Measurements from ENCODE around the gene AP2M1.
A peak's percentile ranks its signal among the peaks of the same experiment; 100 is the strongest.
"Not testable (repeated sequence)": the region's sequence is repeated elsewhere in the genome, so short reads cannot be mapped to it uniquely, and the experiment has no call there.

Gene AP2M1

GRCh38 chr3:184174646-184175492, at the start of gene AP2M1:
AP2M1 (plus strand) TSS chr3:184174855; CDS start chr3:184176994, 2,139 bp downstream.
- DNase-seq: peak; percentile 98

GRCh38 chr3:184126006-184126405, 48.6 kb upstream of the AP2M1 start:
- DNase-seq: no peak

GRCh38 chr3:184129012-184129411, 45.6 kb upstream of the AP2M1 start:
- no peak for DNase-seq

DNA sequence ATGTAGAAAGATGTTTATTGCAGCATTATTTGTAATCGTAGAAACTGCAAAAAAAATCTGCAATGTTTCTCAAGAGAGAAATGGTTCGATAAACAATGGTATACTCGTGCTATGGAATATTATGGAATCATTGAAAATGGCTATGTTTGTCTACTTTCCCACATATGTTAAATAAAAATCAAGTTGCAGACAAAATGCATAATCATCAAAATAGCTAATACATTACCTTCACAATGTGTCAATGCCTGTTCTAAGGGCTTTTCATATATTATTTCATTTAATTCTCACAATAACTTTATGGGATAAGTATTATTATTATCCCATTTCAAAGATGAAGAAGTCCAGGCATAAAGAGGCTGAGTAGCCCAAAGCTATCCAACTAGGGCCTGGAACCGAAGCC, 41.7 kb upstream of the AP2M1 start:
- no peak for DNase-seq

DNA sequence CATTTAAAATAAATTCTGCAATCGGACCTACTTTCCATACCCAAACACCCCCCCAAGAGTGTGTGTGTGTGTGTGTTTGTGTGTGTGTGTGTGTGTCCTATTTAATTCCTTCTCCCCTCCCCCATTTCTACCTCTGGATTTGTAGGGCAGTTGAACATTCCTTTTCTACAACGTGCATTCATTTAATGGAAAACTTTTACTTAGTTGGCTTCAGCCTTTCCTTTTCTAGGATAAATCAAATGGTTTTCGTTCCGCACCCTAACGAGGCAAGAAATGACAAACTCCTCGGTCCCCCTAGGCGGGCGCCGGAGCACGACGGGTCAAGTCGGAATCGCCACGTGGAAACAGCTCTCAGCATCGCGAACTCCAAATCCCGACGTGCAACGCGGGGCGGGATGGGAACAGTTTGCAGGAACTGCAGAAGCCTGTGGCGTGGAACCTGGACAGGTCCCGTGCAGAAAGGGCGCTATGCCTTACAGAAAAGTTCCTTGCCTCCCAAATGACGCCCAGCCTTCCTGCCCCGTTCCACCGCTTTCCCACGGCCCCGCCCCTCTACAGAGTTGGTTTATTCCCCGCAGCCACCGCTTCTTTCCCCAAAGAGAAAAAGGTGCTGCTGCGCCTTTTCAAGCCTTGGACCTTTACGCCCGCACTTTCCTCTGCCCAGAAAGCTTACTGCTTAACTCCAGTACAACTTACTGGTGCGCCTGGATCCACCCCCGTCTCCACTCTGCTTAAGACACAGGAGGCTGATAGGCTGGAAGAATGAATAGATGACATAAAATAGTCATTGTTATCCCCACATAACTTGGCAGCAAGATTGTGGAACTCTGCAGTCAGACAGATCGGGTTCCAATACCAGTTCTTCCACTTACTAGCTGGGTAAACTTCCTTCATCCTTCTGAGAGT, 40.6 kb upstream of the AP2M1 start:
- DNase-seq: peak; percentile 78

GRCh38 chr3:184134746-184135148, 39.9 kb upstream of the AP2M1 start:
- DNase-seq: no peak

DNA sequence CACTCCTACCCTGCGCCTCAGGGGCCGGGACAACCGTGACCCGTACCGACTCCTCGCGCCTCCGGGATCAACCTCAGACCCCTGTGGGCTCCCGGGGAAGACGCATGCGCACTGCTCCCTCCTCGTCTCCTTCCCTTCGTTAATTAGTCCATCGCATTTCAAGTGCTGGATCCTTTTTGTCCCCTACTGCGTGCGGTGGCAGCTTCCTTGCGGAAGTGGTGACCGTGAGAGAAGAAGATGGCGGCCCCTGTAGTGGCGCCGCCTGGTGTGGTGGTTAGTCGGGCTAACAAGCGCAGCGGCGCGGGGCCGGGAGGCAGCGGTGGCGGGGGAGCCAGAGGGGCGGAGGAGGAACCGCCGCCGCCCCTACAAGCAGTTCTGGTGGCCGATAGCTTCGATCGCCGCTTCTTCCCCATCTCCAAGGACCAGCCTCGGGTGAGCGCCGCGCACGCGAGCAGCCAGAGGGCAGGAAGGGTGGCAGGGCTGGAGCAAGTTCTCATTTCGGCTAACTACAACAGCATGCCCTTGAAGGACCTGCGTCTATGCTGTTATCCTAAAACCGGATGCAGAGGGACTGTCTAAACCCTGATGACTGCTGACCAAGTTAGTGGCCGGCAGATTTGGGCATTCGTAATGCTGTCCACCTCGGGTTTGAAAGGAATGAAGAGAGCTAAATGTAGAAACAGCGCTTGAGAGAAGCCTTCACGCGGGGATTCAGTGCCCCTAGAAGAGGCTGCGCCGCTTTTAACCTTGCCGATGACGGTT, 39.3 kb upstream of the AP2M1 start, which contains the start of gene EIF2B5:
TSS of gene EIF2B5 (plus strand) at position 210 of the 762 bp plus-strand sequence. CDS start at position 238, 28 bp downstream.
- DNase-seq: peak; percentile 83

DNA sequence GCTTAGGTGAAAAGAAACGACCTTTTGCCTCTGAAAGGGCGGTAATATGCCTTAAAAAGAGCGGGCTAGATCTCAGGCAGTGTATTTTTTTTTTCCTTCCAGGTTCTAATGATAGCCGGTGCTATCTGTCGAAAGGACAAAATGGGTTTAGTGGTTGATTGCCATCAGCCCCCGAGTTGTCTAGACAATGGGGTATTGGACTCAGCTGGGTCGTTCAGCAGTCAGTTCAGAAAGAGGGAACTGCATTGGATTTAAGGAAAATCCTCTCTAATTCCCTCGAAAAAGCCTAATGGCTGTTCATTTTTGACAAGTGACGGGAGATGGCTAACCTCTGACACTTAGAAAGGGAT, 38.8 kb upstream of the AP2M1 start:
- no peak for DNase-seq

DNA sequence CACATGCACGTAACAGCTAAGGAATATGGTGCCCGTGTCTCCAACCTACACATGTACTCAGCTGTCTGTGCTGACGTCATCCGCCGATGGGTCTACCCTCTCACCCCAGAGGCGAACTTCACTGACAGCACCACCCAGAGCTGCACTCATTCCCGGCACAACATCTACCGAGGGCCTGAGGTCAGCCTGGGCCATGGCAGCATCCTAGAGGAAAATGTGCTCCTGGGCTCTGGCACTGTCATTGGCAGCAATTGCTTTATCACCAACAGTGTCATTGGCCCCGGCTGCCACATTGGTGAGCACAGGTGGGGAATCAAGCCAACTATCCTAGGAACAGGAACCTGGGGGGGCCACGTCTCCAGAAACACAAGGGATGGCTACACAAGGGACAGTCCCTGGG, 34.2 kb upstream of the AP2M1 start:
- DNase-seq: no peak

GRCh38 chr3:184142199-184142598, 32.5 kb upstream of the AP2M1 start:
- no peak for DNase-seq

GRCh38 chr3:184143327-184143726, 31.3 kb upstream of the AP2M1 start:
- no peak for DNase-seq

DNA sequence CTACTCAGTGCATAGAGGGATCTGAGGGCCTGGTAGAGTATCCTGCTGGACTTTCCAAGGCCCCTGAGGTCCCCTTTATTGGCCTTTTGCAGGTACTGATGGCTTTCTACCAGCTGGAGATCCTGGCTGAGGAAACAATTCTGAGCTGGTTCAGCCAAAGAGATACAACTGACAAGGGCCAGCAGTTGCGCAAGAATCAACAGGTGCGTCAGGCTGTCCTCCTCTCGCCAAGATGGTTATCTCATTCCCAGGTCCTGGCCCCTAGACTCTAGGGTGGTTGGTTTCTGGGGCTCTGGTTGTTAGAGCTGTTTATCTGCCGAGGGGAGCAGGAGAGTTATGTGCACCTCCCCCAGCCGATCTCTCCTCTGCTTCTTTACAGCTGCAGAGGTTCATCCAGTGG, 30.1 kb upstream of the AP2M1 start:
- no peak for DNase-seq

- peak; percentile 58 for DNase-seq
These were observed 29.5 kb upstream of the AP2M1 start for GRCh38 chr3:184145111-184145524.

DNA sequence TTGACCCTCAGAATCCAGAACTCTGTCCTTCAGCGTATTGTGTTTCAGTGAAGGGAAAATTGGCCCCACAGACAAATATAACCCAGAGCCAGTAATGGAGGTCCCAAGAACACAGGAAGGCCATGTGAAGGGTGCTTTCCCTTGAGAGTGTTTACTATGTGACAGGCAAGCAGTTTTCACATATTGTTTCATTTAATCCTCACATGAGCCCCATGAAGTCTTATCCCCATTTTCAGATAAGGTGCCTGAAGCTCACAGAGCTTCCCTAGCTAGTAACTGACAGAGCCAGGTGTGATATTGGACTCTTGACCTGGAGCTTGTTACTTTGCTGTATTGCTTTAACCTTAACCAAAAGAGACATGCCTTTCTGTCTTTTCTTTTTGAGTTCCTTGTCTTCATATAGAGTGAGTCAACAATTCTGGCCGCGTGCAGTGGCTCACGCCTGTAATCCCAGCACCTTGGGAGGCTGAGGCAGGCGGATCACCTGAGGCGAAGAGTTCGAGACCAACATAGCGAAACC, 28.8 kb upstream of the AP2M1 start:
- DNase-seq: no peak

- no peak for DNase-seq
These were observed 26.6 kb upstream of the AP2M1 start for GRCh38 chr3:184148076-184148475.

GRCh38 chr3:184149123-184149522, 25.5 kb upstream of the AP2M1 start:
- no peak for DNase-seq

DNA sequence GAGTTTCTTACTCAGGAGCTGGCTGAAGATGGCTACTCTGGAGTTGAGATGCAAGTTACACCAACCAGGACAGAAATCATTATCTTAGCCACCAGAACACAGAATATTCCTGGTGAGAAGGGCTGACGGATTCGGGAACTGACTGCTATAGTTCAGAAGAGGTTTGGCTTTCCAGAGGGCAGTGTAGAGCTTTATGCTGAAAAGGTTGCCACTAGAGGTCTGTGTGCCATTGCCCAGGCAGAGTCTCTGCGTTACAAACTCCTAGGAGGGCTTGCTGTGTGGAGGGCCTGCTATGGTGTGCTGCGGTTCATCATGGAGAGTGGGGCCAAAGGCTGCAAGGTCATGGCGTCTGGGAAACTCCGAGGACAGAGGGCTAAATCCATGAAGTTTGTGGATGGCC, 24.9 kb upstream of the AP2M1 start:
- DNase-seq: not testable (repeated sequence)

DNA sequence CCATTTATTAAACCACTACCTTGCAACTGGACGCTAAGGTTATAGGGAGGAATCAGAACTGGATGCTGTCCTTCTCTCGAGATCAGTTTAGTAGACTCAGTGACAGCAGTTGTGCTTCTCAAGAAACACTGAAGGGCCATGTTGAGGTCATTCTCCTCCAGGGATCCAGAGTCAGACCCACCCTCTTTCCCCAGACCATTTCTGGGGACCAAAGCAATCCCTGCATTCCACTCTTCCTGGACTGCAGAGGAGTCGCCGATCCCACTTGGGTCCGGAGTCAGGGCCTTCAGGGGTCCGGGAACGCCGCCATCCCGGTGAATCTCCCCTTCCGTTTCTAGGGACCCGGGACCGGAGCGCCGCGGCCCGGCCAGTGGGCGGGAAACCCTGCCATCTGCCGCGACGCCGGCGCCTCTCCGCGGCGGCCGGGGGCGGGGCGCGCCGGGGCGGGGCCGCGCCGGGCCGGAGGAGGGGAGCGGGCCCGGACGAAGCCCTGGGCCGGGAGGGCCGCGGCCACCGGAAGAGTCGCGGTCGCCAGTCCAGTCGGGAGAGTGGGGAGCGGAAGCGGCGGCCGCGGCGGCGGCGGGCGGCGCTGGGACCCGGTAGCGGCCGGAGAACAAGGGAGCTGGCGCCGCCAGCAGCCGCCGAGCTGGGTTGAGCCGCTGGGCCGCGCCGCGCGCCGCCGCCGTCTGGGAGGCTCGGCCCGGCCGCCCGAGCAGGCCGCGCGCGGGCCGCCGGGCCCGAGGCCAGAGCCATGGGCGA, 19.6 kb upstream of the AP2M1 start, which contains the start of gene DVL3:
TSS of gene DVL3 (plus strand) at position 493 of the 759 bp plus-strand sequence. CDS start at position 752, 259 bp downstream.
- DNase-seq: peak; percentile 32

DNA sequence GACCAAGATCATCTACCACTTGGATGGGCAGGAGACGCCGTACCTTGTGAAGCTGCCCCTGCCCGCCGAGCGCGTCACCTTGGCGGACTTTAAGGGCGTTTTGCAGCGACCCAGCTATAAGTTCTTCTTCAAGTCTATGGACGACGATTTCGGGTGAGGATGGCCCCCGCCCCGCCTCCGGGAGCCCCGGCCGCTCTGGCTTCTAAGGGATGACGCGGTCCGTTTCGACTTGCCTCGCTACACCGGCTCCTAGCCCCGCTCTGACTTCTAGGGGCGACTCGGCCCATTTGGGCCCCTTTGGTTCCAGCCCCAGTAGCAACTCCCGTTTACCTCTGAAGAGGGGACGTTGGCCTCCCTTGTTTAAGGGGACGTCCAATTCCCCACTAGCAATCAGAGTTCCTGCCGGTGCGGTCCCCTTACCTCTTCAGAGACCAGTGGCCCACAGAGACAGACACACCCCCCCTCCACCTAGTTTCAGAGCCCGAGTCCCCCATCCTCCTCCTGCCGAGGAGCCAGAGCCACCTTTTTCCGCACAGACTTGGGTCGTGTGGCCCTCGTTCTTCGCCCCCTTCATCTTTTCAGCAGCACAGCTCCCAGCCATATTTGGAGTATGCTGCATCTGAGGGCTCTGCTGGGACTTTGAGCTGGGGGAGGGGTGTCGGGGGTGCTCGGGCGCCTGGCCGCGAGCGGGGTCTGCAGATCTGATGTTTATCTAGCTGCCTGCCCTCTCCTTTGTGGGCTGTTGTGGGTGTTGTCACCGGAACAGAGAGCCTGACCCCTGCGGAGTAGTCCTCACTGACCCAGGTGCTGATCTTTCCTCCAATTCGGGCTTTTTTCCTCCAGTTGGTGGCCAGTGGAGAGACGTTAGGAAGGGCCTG, 18.8 kb upstream of the AP2M1 start:
- peak; percentile 10 for DNase-seq

GRCh38 chr3:184156522-184156955, 18.1 kb upstream of the AP2M1 start:
- no peak for DNase-seq

DNA sequence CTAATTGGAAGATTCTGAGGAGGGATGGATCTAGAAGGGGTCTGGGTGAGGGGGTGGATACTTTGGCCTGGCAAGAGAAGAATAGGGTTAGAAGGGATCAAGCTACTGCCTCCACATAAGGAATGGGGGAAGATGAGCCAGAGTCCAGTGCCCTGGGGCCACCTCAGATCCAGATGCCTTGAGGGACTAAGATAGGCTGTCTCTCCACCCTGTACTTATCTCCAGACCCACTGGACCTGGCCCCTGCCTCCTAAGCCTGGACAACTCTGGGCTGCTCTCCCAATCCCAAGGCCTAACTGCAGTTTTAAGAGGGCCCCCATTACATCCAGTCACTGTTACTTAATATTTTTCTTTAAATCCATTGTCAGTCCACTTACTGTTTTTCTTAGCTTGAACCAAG, 17.4 kb upstream of the AP2M1 start:
- DNase-seq: no peak

Measured in NCI-H526 treated with DMSO at 0.1 percent for 48 hours (cell line).